Fibroblast of lung (primary cell): ENCODE data around the gene SLC25A10. TPM values are rescaled to one million over a fixed set of nuclear protein-coding genes. Genes with fewer than 3 reads are reported as not detected.

Experiments
- DNase-seq, 2 donors: peaks; one replicate each; pipeline versions ENCODE4 v3.0.0 to v3.0.0-alpha.2; 2010; ENCODE audit warnings: low read depth in 2 of 2
- H2AFZ ChIP-seq: 2 replicates; pipeline ENCODE4 v1.5.1; 2012; ENCODE audit warnings: low read length, control low read depth, inconsistent platforms
- H3K27ac ChIP-seq: 2 replicates; pipeline ENCODE4 v1.5.1; 2011; ENCODE audit warnings: low read length, control low read depth; ENCODE audit not compliant: insufficient read depth
- H3K27me3 ChIP-seq: 2 replicates; pipeline ENCODE4 v1.5.1; 2011; ENCODE audit warnings: mild to moderate bottlenecking, low read length; ENCODE audit not compliant: control insufficient read depth, insufficient read depth
- H3K36me3 ChIP-seq: 2 replicates; pipeline ENCODE4 v1.5.1; 2011; ENCODE audit warnings: low read length; ENCODE audit not compliant: control insufficient read depth, insufficient read depth
- H3K4me1 ChIP-seq: 2 replicates; pipeline ENCODE4 v1.5.1; 2011; ENCODE audit warnings: low read length; ENCODE audit not compliant: control insufficient read depth, insufficient read depth; ENCODE audit errors: extremely low read depth
- H3K4me2 ChIP-seq: 2 replicates; pipeline ENCODE4 v1.5.1; 2011; ENCODE audit warnings: low read length, control low read depth; ENCODE audit not compliant: insufficient read depth; ENCODE audit errors: extremely low read depth
- H3K4me3 ChIP-seq, 4 experiments: fragments of 200-600 bp in 1 of 4; sonication (generic) in 1 of 4; replicated peaks in 1 of 4; 2 replicates each; pipeline ENCODE4 v1.5.1; 2011 to 2016; ENCODE audit warnings: low read length in 4 of 4, low read depth in 3 of 4, mild to moderate bottlenecking in 3 of 4, control low read depth in 2 of 4, inconsistent platforms in 1 of 4, mixed read lengths in 1 of 4; ENCODE audit not compliant: insufficient read depth in 1 of 4; ENCODE audit errors: control extremely low read depth in 1 of 4
- H3K79me2 ChIP-seq: 2 replicates; pipeline ENCODE4 v1.5.1; 2012; ENCODE audit warnings: mild to moderate bottlenecking, low read length, inconsistent platforms; ENCODE audit not compliant: control insufficient read depth, insufficient read depth
- H3K9ac ChIP-seq: 2 replicates; pipeline ENCODE4 v1.5.1; 2011; ENCODE audit warnings: mild to moderate bottlenecking, low read length, control low read depth; ENCODE audit not compliant: insufficient read depth
- H3K9me3 ChIP-seq: 2 replicates; pipeline ENCODE4 v1.5.1; 2012; ENCODE audit warnings: low read depth, low read length; ENCODE audit not compliant: control insufficient read depth, insufficient read depth
- H4K20me1 ChIP-seq: 2 replicates; pipeline ENCODE4 v1.5.1; 2011; ENCODE audit warnings: low read length; ENCODE audit not compliant: control insufficient read depth, insufficient read depth; ENCODE audit errors: extremely low read depth
- CTCF ChIP-seq, 2 donors: IDR thresholded peaks in 1 of 2; conservative IDR thresholded peaks in 1 of 2; 1 replicate in 1 of 2; 2 replicates in 1 of 2; pipeline ENCODE4 v1.5.1; 2011 to 2012; ENCODE audit warnings: low read length in 2 of 2, control low read depth in 1 of 2, inconsistent platforms in 1 of 2, low read depth in 1 of 2, mild to moderate bottlenecking in 1 of 2
- EZH2 ChIP-seq: IDR thresholded peaks from 2 replicates; pipeline ENCODE4 v1.5.1; 2012; ENCODE audit warnings: low read length, control low read depth, mild to moderate bottlenecking; ENCODE audit errors: missing control alignments
- polyA plus RNA-seq, 2 donors: library from polyadenylated mRNA; depleted of rRNA in 1 of 2; stranded (reverse) in 1 of 2; unstranded in 1 of 2; fragments of >200 nt; gene quantifications; 2 replicates each; pipeline ENCODE4 v1.2.1, GENCODE V29; 2011 to 2012; ENCODE audit warnings: missing spikeins in 1 of 2
- total RNA-seq: library from RNA; depleted of rRNA; stranded (reverse); fragments of >200 nt; gene quantifications from 2 replicates; pipeline ENCODE4 v1.2.1, GENCODE V29; 2014

SLC25A10 gene
- total and polyA plus RNA-seq, 2 donors (not counting 1 experiment from before 2014, with no cell fraction given) = 3.7 to 5.8 TPM

DNA sequence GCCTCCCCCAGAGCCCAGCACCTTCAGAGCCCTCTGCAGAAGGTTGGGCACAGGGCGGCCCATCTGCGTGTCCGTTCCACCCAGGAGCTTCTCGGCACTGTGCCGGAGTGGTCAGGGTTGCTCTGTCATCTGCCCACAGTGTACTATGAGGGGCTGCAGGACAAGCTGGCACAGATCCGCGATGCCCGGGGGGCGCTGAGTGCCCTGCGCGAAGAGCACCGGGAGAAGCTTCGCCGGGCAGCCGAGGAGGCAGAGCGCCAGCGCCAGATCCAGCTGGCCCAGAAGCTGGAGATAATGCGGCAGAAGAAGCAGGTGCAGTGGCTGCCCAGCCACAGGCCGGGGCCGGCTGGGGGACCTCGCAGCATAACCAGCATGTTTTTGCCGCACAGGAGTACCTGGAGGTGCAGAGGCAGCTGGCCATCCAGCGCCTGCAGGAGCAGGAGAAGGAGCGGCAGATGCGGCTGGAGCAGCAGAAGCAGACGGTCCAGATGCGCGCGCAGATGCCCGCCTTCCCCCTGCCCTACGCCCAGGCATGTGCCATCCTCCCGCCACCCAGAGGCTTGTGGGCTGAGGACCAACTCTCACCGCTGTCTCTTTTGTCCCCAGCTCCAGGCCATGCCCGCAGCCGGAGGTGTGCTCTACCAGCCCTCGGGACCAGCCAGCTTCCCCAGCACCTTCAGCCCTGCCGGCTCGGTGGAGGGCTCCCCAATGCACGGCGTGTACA lies 15.7 kb upstream of the SLC25A10 start:
- Histone ChIP-seq H3K79me2 (peaks cover 32% of the 10 kb centered on the region), H3K36me3 (peaks cover 53% of the 10 kb centered on the region), H3K9ac (no peak overlapping the region), H3K4me1 (peaks cover 3% of the 10 kb centered on the region), H3K4me2 (no peak overlapping the region), H3K9me3 (no peaks in the 10 kb centered on the region), H2AFZ (no peak overlapping the region), H4K20me1 (no peaks in the 10 kb centered on the region), H3K4me3 (no peak overlapping the region), H3K27ac (no peak overlapping the region), H3K27me3 (no peaks in the 10 kb centered on the region)
- DNase-seq = no peak
- TF ChIP-seq EZH2 = no peak
- no peak for TF ChIP-seq CTCF (conservative IDR thresholded peaks at IDR 0.05 in 1 of 2, IDR thresholded peaks at IDR 0.05 in 1 of 2; ENCODE audit: low read depth in 1 of 2, low read length in 2 of 2)

DNA sequence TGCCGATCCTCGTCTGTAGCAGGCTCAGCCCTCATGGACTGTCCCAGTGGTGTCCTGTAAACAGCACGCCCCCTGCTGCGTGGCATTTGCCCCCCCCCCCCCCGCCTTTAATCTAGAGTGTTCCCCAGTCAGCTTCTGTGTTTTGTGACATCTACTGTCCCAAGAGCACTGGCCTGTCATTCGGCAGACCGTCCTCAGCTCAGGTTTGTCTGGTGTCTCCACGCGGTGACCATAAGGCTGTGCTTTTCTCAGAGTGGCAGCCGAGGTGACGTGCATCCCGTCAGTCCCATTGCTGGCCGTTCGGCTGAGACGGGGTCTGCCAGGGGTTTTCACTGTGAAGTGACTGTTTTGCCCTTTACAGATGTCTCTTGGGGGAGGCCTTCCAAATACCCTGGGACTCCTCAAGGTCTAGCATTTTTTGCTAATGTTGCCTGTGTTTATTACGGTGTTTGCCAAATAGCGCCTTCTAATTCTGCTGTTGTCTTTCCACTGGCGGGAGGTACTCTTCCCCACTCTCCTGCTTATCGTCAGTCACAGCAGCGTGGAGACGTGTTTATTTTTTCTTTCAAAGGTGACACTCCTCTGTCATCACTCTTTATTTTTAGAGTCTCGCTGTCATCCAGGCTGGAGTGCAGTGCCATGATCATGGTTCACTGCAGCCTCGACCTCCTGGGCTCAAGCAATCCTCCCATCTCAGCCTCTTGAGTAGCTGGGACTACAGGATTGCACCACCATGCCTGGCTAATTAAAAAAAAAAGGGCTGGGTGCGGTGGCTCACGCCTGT lies 14.6 kb upstream of the SLC25A10 start:
- H3K4me3 ChIP-seq = no peak overlapping the region
- H3K4me2 ChIP-seq = no peak overlapping the region
- no peaks in the 10 kb centered on the region for H3K27me3 ChIP-seq
- no peak overlapping the region for H3K9ac ChIP-seq
- no peaks in the 10 kb centered on the region for H4K20me1 ChIP-seq
- peaks cover 49% of the 10 kb centered on the region for H3K36me3 ChIP-seq
- no peak for DNase-seq
- TF ChIP-seq EZH2 (no peak), CTCF (conservative IDR thresholded peaks at IDR 0.05 in 1 of 2, IDR thresholded peaks at IDR 0.05 in 1 of 2; ENCODE audit: low read depth in 1 of 2, low read length in 2 of 2) (no peak)
- H2AFZ ChIP-seq = no peak overlapping the region
- H3K27ac ChIP-seq = no peak overlapping the region
- peaks cover 9% of the 10 kb centered on the region for H3K4me1 ChIP-seq
- peaks cover 38% of the 10 kb centered on the region for H3K79me2 ChIP-seq
- H3K9me3 ChIP-seq = no peaks in the 10 kb centered on the region
